Epithelial cell of umbilical artery (primary cell): Measurements from ENCODE around the gene CIITA. TPM values are rescaled to one million over a fixed set of nuclear protein-coding genes. Genes with fewer than 3 reads are reported as not detected.

Experiments used
- total RNA-seq: library from RNA; depleted of rRNA; stranded (reverse); fragments of >200 nt; gene quantifications from 2 replicates; pipeline ENCODE4 v1.2.3, GENCODE V29; 2014

Gene CIITA
- 0.15 TPM in 1 of 2 replicates, not detected in the other for total RNA-seq

GRCh38 chr16:10876799-10877341 is at the start of gene CIITA:
Gene CIITA, plus strand, starts transcription at chr16:10877202. Its CDS starts 129 bp downstream, at chr16:10877331.

GRCh38 chr16:10942352-10943063 is 65.5 kb downstream of the CIITA start, which contains the start of gene DEXI:
Gene DEXI, minus strand, starts transcription at chr16:10942468. Its CDS starts 463 bp downstream, at chr16:10942005.

DNA sequence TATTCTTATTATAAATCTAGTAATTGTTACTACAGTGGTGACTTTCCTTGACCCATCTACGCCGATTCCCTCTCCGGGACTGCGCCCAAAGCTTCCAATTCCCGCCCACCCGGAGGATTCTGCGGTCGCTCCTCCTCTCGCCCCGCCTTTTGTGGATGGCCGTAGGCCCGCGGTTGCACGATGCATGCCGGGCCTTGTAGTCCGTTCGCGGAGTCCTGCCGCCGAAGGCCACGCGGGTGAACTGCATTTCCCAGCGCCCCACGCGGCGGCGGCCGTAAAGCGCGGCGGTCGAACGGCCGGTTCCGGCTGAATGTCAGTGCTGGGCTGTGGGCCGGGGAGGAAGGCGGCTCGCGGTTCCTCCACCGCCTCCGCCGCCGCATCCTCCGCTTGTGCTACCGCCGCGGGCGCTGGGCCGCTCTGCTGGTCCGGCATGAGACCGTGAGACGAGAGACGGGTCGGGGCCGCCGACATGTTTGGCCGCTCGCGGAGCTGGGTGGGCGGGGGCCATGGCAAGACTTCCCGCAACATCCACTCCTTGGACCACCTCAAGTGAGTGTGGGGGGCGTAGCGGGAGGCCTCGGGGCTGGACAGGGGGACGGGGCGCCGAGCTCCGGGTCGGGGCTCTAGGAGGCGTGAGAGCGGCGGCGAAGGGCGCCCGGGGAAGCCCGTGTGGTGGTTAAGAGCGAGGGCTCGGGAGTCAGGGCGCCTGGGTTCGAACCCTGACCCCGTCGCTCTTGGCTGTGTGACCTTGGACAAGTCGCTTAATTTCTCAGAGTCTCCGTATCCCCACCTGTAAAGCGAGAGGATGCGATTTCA is 67.5 kb downstream of the CIITA start, which contains the start of gene CLEC16A:
TSS of gene CLEC16A (plus strand) at position 316 of the 816 bp plus-strand sequence. CDS start at position 470, 154 bp downstream.

Other genes starting within 250 kb of the CIITA start
- gene TEKT5, start 182.3 kb upstream of the CIITA start, total RNA-seq: not detected in 2 replicates
- 25.0 and 29.0 TPM in 2 replicates for gene NUBP1, start 133.4 kb upstream of the CIITA start, total RNA-seq
- gene TVP23A, start 58.4 kb upstream of the CIITA start, total RNA-seq: not detected in 2 replicates
- gene DEXI, start 65.3 kb downstream of the CIITA start, total RNA-seq: 43.2 and 43.5 TPM in 2 replicates
- 13.6 and 15.7 TPM in 2 replicates for gene CLEC16A, start 67.4 kb downstream of the CIITA start, total RNA-seq